Stimulated activated naive CD8-positive, alpha-beta T cell treated with anti-CD3 and anti-CD28 coated beads, Interleukin-15, Interleukin-2, amounts not matched to agents 100 ng/mL and 50 ng/mL, for 24 hours (primary cell): ENCODE measurements around the gene ZBTB7C.

ENCODE experiments used
- H3K27ac Mint-ChIP-seq: one replicate; pipeline ENCODE4 v1.8.0; 2021; ENCODE audit warnings: mild to moderate bottlenecking, mixed read lengths
- H3K27me3 Mint-ChIP-seq: one replicate; pipeline ENCODE4 v1.8.0; 2021; ENCODE audit warnings: mixed read lengths
- H3K36me3 Mint-ChIP-seq: one replicate; pipeline ENCODE4 v1.8.0; 2021; ENCODE audit warnings: low read depth, mixed read lengths
- H3K4me1 Mint-ChIP-seq: one replicate; pipeline ENCODE4 v1.8.0; 2021; ENCODE audit warnings: low read depth, mixed read lengths
- H3K4me3 Mint-ChIP-seq: one replicate; pipeline ENCODE4 v1.8.0; 2021; ENCODE audit warnings: mild to moderate bottlenecking, mixed read lengths
- H3K9me3 Mint-ChIP-seq: one replicate; pipeline ENCODE4 v1.8.0; 2021; ENCODE audit warnings: mixed read lengths

Gene ZBTB7C

DNA sequence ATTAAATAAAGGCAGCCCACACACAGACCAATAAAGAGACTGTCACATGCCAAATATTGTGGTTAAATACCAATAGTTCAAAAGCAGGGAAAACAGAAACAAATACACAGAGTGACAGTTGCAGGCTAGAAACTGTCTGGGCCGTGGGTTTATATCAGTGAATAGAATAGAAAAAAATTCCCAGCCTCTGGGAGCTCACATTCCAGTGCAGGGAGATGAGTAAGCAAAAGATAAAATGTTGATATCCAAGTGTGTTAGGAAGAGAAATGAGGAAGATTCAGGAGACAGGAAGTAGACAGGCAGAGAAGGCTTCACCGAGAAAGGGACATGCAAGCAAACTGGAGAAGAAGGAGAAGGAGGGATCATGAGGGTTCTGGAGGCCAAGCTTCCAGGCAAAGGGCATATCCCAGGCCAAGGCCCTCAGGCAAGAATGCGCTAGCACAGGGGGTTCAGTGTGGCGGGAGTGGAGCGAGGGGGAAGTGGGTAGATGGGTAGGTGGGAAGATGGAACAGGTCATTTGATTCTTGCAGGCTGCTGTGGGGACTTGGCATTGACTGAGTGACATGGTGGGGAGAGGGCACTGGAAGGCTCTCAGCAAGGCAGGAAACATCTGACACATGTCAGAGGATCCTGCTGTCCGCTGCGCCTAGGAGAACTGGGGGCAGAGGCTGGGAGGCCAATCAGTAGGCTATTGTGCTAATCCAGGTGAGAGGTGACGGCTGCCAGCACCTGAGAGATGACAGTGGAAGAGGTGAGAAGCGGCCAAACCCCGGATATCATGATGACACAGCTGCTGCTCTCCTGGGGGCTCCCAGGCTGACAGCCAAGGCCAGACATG is 89.2 kb downstream of the ZBTB7C start:
- Mint-ChIP-seq H3K36me3 (no peaks in the 10 kb centered on the region), H3K4me3 (no peak overlapping the region), H3K27ac (no peak overlapping the region), H3K27me3 (peaks cover 5% of the 10 kb centered on the region), H3K4me1 (no peaks in the 10 kb centered on the region), H3K9me3 (no peaks in the 10 kb centered on the region)

DNA sequence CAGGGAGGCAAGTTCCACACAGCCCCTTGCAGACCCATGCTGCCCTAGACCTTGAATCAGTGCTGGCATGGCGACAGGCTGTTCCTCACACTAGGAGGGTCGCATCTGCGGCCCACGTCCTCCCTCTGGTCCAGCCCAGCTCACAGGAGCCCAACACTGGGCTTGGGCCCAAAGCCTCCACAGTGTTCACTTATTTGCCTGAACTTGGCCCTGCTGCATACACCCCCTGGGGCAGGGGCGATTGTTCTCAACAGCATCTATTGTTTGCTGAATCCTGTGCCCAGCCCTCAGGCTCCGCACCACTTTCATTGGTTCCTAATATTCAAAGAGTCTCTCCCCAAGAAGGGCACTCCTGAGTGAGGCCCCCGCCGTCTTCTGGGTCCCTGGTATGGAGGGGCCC is 90.7 kb downstream of the ZBTB7C start:
- Mint-ChIP-seq H3K4me1 (no peaks in the 10 kb centered on the region), H3K4me3 (no peak overlapping the region), H3K36me3 (no peaks in the 10 kb centered on the region), H3K27ac (no peak overlapping the region), H3K9me3 (no peaks in the 10 kb centered on the region), H3K27me3 (peaks cover 5% of the 10 kb centered on the region)

- Mint-ChIP-seq H3K4me1 (no peaks in the 10 kb centered on the region), H3K27ac (no peak overlapping the region), H3K36me3 (no peaks in the 10 kb centered on the region), H3K27me3 (peaks cover 5% of the 10 kb centered on the region), H3K4me3 (no peak overlapping the region), H3K9me3 (no peaks in the 10 kb centered on the region)
Observed at GRCh38 chr18:48317781-48318381, 91.3 kb downstream of the ZBTB7C start.

DNA sequence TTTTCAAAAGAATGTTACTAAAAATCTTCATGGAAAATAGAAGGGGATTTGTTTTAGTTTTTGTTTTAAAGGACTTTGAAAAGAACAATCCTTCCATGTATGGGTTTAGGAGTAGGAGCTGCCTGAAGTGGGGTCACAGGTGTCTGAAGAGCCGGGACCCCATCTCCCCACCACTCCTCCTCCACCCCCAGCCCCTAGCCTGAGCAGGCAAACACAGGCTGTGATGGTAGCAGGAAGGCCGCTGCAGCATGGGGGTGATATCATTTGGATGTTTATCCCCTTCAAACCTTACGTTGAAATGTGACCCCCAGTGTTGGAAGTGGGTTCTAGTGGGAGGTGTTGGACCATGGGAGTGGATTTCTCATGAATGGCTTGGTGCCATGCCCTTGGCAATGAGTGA is 93.0 kb downstream of the ZBTB7C start:
- Mint-ChIP-seq H3K27me3 (peaks cover 5% of the 10 kb centered on the region), H3K4me1 (no peaks in the 10 kb centered on the region), H3K4me3 (no peak overlapping the region), H3K36me3 (no peaks in the 10 kb centered on the region), H3K27ac (no peak overlapping the region), H3K9me3 (no peaks in the 10 kb centered on the region)

- no peak overlapping the region for H3K27ac Mint-ChIP-seq
- H3K36me3 Mint-ChIP-seq: no peaks in the 10 kb centered on the region
- H3K4me1 Mint-ChIP-seq: no peaks in the 10 kb centered on the region
- H3K4me3 Mint-ChIP-seq: no peak overlapping the region
- H3K27me3 Mint-ChIP-seq: peaks cover under 1% of the 10 kb centered on the region
- H3K9me3 Mint-ChIP-seq: no peaks in the 10 kb centered on the region
Observed at GRCh38 chr18:48314690-48315089, 94.5 kb downstream of the ZBTB7C start.

- no peaks in the 10 kb centered on the region for H3K4me1 Mint-ChIP-seq
- no peaks in the 10 kb centered on the region for H3K9me3 Mint-ChIP-seq
- no peak overlapping the region for H3K27ac Mint-ChIP-seq
- no peaks in the 10 kb centered on the region for H3K36me3 Mint-ChIP-seq
- no peak overlapping the region for H3K4me3 Mint-ChIP-seq
- no peaks in the 10 kb centered on the region for H3K27me3 Mint-ChIP-seq
Observed at GRCh38 chr18:48313792-48314191, 95.4 kb downstream of the ZBTB7C start.

GRCh38 chr18:48312066-48312465 is 97.1 kb downstream of the ZBTB7C start:
- no peaks in the 10 kb centered on the region for H3K4me1 Mint-ChIP-seq
- no peaks in the 10 kb centered on the region for H3K27me3 Mint-ChIP-seq
- no peak overlapping the region for H3K4me3 Mint-ChIP-seq
- H3K27ac Mint-ChIP-seq: no peak overlapping the region
- H3K36me3 Mint-ChIP-seq: no peaks in the 10 kb centered on the region
- H3K9me3 Mint-ChIP-seq: no peaks in the 10 kb centered on the region

- Mint-ChIP-seq H3K27me3 (no peaks in the 10 kb centered on the region), H3K27ac (no peak overlapping the region), H3K4me3 (no peak overlapping the region), H3K36me3 (no peaks in the 10 kb centered on the region), H3K9me3 (no peaks in the 10 kb centered on the region), H3K4me1 (no peaks in the 10 kb centered on the region)
Observed at GRCh38 chr18:48310999-48311398, 98.2 kb downstream of the ZBTB7C start.

- Mint-ChIP-seq H3K4me1 (no peaks in the 10 kb centered on the region), H3K9me3 (no peaks in the 10 kb centered on the region), H3K36me3 (no peaks in the 10 kb centered on the region), H3K27me3 (no peaks in the 10 kb centered on the region), H3K27ac (no peak overlapping the region), H3K4me3 (no peak overlapping the region)
Observed at GRCh38 chr18:48310353-48310752, 98.8 kb downstream of the ZBTB7C start.

GRCh38 chr18:48308755-48309575 is 100.2 kb downstream of the ZBTB7C start:
- Mint-ChIP-seq H3K4me1 (no peaks in the 10 kb centered on the region), H3K27me3 (peaks cover 5% of the 10 kb centered on the region), H3K9me3 (no peaks in the 10 kb centered on the region), H3K27ac (no peak overlapping the region), H3K36me3 (no peaks in the 10 kb centered on the region), H3K4me3 (no peak overlapping the region)

DNA sequence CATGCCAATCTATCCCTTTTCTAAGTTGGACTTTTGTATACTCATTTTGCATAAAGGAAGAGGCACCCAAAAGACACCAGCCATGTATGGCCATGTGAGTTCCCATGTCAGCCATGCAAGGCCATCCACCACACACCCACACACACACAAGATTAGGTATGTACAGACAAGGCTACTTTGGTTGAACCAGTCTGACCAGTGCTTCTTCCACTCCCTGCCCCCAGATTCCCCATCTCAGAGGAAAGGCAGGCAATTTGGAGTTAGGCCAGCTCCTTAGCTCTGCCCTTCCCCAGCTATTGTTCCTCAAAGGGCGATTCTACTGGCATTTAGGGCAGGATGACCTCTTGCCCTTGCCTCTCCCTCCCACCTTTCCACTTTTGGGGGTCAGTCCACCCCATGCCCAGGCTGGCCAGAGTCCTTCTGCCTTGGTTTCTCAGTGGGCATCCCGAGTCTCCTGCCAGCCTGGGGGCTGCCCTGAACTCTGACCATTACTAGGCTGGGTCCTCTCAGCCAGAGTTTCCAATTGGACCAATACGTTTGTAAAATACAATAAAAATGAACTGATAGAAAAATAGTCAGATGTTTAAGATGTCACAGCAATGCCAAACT is 101.1 kb downstream of the ZBTB7C start:
- Mint-ChIP-seq H3K36me3 (no peaks in the 10 kb centered on the region), H3K27ac (no peak overlapping the region)

GRCh38 chr18:48306838-48307237 is 102.3 kb downstream of the ZBTB7C start:
- Mint-ChIP-seq H3K4me1 (no peaks in the 10 kb centered on the region), H3K27ac (no peak overlapping the region), H3K4me3 (no peak overlapping the region), H3K36me3 (no peaks in the 10 kb centered on the region), H3K9me3 (no peaks in the 10 kb centered on the region), H3K27me3 (peaks cover 5% of the 10 kb centered on the region)

More for the DNA sequence above, 101.1 kb downstream of the ZBTB7C start:
- Mint-ChIP-seq H3K27me3 (peaks cover 5% of the 10 kb centered on the region), H3K4me3 (no peak overlapping the region), H3K4me1 (no peaks in the 10 kb centered on the region), H3K9me3 (no peaks in the 10 kb centered on the region)

DNA sequence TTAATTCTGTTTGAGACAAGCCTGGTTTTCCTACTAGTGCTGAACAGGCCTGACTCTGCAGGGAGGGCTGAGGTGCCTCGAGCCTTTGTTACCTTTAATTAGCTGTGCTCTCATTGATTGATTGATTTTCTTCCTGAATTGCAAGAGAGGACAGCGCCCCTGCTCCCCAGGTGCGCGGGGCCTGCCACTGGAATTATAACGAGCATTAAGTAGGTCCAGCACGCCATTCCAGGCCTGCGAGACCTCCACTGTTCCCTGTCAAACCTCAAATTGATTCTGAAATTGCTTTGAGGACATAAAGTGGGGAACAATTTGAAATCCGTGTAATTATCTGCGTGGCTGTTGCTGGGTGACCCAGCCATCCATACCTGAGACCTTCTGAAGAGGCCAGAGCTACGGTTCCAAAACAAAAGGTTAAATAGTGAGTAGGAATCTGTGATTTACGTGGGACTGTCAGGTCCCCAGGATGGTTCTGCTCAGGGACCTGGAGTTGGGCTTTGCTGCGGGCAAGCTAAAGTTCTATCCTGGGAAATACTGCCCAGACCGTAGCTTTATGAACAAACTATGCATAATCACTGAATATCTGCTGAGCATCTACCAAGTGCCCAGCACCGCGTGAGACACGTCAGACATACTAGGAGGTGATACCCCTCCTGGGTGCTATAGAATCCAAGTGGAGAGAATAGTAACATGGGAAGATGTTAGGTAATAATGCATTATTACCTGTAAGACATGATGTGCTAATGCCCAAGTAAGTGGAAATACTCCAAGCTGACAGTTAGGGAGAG is 104.1 kb downstream of the ZBTB7C start:
- Mint-ChIP-seq H3K27me3 (peaks cover 5% of the 10 kb centered on the region), H3K4me1 (peaks cover 4% of the 10 kb centered on the region), H3K4me3 (no peak overlapping the region), H3K9me3 (no peaks in the 10 kb centered on the region), H3K36me3 (no peaks in the 10 kb centered on the region), H3K27ac (no peak overlapping the region)

- Mint-ChIP-seq H3K36me3 (no peaks in the 10 kb centered on the region), H3K4me3 (no peak overlapping the region), H3K27ac (no peak overlapping the region), H3K9me3 (no peaks in the 10 kb centered on the region), H3K27me3 (peaks cover 5% of the 10 kb centered on the region), H3K4me1 (peaks cover 4% of the 10 kb centered on the region)
Observed at GRCh38 chr18:48303883-48304282, 105.3 kb downstream of the ZBTB7C start.
